ENCODE measurements around the gene MYO1E.

MYO1E gene

DNA sequence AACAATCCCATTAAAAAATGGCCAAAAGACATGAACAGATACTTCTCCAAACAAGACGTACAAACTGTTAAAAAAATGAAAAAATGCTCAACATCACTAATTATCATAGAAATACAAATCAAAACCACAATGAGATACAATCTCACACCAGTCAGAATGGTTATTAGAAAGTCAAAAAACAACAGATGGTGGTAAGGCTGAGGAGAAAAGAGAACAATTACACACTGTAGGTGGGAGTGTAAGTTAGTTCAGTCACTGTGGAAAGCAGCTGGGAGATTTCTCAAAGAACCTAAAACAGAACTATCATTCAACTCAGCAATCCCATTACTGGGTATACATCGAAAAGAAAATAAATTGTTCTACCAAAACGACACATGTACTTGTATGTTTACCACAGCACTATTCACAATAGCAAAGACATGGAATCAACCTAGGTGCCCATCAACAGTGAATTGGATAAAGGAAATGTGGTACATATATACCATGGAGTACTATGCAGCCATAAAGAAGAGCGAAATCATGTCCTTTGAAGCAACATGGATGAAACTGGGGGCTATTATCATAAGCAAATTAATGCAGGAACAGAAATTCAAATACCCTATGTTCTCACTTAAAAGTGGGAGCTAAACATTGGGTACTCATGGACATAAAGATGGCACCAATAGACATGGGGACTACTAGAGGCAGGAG lies 51.5 kb downstream of the MYO1E start:
- DNase-seq, result no peak

DNA sequence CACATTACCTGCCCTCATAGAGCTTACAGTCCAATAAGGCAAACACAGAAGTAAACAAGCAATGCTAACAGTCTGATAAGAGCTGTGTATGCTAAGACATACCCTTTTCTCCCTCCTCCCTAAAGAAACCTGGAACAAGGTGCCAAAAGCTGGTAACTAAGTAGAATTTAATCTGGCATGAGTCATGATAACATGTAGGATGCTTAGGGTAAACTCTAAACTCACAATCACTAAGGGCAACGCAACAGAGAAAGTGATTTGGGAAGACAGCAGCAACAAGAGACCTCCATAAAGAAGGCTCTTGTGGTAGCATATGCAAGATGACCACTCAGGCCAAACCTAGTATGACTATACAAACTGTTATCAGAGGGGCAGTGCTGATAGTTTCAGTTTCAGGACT lies 55.5 kb downstream of the MYO1E start:
- no peak for DNase-seq

DNA sequence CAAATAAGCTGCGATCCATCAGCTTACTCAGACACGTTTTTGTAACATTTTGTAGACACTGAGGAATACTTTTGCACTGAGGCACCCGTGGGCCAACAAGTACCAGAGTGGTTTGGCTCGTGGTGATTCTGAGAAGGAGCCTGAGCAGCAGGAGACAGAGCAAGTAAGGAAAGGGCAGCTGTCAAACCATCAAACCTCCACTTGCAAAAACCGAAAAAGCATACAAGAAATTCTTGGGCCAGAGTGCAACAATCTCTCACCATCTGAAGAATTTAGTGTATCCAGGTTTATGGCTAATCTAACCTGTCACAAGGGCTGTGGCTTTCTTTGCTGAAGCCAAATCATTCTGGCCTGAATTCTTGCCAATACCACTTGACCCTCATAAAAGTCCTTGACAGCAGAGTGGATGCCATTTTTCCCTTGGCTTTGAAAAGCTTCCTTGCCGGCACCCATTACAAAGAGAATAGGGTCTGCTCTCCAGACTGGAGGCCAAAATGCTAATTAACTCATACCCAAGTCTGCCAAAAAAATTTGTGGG lies 56.7 kb downstream of the MYO1E start:
- DNase-seq, result peak in 9 of 58 donors; percentile 5 to 37 (median 20)

DNA sequence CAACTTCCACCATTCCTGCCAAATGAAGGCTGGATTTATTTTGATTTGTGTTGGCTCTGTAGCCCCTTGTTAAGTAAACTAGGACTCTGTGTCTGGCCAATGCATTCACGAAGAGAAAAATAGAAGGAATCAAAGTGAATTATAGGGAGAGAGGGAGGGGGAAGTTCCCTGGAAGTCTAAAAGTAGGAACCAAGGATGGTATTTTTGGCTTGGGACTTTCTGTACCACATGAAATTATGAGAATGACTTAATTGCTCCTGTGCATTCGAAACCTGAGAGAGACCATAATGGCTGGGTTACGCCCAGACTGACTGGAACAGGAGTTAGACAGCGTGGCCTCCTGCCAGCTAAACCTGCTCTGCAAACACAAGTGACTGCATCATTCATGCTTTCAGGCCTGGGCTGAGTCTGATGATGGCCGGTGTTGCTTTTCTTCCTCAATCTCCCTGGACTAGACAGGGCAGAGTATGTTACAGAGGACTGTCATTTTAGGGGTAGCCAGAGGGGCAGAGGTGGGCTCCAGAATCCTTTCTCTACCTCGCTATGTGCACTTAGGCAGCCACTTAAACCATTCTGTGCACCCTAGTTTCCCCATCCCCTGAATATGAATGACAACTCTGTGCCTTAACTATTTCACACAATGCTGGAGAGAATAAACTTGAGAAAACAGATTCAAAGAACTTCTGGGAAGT lies 58.9 kb downstream of the MYO1E start:
- DNase-seq, result peak in 13 of 58 donors; percentile 3 to 64 (median 23)

DNA sequence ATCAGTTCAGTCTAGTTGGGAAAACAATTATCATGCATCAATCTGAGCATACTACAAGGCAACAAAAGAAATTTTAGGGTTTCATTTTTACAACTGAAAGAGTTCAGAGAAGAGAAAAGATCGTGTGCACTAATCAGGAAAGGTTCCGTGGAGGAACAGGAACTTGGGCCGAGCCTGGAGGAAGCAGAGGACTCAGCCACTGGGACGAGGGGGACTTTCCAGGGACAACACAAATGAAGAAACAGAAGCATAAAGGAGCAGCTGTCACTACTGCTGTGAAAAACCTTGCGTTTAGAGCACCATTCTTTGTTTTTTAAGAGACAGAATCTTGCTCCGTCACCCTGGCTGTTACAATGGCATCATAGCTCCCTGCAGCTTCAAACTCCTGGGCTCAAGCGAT lies 60.5 kb downstream of the MYO1E start:
- DNase-seq, result no peak

DNA sequence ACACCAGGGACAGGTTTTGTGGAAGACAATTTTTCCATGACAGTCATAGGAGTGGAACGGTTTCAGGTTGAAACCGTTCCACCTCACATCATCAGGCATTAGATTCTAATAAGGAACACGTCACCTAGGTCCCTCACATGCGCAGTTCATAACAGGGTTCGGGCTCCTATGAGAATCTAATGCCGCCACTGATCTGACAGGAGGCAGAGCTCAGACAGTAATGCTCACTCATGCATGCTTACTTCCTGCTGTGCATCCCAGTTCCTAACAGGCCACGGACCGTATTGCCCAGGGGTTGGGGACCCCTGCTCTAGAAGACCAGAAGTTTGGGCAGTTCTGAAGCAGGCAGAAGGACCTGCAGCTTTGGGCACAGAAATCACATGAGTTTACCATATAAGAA lies 61.5 kb downstream of the MYO1E start:
- DNase-seq, result no peak

DNA sequence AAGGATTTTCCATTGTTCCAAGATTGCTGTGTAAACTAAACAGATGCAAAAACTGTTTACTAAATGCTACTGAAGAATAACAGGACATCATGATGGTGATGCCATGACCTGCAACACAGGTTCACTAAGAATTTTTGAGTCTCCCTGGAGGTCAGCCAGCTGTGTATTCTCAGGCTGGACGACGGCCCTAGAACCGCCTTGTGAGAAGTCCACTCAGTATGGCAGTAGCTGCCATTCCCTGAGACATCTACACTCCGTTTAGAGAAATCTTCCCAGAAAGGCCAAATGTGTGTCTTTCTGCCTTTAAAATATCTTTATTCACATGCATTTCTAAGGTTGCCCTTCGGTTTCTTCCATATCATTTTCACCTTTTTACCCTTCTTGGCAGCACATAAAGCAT lies 63.3 kb downstream of the MYO1E start:
- DNase-seq, result no peak

DNA sequence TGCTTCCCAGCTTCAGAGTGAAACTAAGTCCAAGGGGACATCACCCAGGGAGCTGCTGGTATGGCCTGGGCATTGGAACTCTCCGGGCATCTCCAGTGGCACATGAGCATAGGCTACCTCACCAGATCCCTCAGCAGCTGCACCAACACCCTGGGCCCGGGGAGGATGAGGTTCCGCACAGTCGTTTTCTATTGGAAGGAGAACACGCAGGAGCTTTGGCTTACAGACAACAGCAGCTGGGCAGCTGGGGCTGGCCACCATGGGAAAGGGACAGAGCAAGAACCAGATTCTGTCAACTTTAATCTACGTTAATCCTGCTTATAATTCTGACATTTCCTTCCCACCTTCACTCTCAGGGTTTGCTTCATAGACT lies 65.5 kb downstream of the MYO1E start:
- DNase-seq, result peak in 16 of 58 donors; percentile 11 to 46 (median 33)

DNA sequence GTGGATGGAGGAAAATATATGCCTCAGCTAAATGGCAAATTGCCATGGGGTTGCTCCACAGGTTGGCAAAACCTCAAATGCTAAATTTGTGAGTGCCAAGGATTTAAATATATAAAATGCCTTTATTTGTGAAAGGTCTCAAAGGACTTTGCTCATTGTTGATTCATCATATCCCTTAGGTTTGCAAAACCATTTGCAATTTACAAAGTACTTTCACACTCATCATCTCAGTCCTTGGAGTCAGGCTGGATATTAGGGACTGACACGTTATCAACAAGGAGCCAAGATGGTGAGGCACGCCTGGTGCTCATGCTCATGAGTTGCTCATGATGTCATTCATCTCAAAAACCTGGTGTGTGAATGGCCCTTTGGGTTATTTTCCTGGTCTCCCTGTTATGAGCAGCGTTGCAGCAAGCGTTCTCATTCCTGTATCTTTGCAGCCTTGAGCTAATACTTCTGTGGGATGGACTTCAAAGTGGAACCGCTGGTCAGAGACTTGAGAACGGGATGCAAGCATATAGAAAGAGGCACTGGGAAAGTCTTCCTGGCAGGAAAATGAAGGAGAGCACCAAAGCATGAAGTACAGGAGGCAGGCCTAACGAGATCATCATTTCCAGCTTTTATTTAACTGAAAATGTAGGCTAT lies 66.0 kb downstream of the MYO1E start:
- DNase-seq, result peak in 2 of 58 donors; percentile 17 to 40

DNA sequence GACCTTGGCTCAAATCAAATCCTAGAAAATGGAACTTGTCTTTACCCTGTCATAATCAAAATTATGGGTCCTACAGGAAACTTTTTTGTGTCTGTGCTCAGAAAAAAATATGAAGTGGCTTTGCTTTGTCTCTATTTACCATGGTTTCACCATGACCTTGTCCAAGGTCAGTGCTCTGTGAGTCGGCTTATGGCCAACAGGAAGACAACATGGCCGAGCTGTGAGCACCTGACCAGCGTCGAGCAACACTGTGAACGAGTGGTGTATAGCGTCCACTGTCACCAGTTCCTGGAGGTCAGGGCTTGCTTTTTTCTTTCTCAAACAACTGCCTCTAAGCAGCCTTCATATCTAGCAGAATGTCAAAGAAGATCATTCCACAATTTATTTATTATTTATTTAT lies 67.9 kb downstream of the MYO1E start:
- DNase-seq, result no peak

DNA sequence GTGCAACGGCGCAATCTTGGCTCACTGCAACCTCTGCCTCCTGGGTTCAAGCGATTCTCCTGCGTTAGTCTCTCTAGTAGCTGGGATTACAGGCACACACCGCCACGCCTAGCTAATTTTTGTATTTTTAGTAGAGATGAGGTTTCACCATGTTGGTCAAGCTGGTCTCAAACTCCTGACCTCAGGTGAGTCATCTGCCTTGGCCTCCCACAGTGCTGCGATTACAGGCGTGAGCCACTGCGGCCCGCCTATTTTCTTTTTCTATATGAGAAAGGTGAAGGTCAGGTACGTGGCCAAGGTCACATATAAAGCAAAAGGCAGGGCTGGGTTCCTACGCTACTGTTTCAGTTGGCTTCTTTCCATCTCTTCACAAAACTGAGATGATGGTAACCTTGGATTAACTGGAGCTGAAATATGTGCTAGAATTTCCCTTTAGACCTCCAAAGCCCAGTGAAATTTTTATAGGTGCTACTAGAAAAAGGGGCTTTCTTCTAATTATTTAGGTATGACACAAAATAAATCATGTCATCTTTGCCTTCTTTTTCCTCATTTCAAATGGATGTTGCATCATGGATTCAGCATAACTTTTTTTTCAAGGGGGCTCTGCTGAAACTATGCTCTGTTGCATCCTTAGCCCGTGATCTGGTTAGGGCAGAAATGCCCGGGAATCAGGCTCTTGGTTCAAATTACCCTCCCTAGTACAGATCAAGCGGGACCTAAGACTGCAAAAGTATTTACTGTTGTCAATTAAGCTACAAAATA lies 68.5 kb downstream of the MYO1E start:
- DNase-seq, result no peak

DNA sequence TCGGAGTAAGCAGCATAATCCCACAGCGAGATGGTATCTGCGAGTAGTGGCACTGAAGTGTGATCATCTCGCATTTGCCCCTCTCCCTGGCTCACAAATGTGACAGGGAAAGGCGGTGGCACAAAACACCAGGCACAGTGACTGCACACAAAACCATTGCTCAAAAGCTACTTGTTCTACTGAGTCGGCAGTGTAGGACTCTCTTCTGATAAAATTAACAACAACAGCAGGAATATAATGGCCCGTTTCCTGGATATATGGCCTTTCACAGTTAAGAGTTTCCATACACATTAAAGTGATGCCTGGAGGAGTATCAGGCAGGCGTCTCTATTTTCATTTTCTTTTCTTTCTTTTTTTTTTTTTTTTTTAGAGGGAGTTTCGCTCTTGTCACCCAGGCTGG lies 69.0 kb downstream of the MYO1E start:
- peak in 7 of 58 donors; percentile 11 to 44 (median 27) for DNase-seq

DNA sequence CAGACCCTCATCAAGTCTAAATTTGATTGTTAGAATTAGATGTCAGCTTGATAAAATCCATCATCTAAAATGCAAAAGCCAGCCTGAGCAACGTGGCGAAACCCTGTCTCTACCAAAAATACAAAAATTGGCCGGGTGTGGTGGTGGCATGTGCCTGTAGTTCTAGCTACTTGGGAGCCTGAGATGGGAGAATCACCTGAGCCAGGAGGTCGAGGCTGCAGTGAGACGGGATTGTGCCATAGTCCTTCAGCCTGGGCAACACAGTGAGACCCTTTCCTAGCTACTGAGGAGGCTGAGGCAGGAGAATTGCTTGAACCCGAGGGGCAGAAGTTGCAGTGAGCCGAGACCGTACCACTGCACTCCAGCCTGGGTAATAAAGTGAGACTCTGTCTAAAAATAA lies 69.5 kb downstream of the MYO1E start:
- DNase-seq, result no peak

DNA sequence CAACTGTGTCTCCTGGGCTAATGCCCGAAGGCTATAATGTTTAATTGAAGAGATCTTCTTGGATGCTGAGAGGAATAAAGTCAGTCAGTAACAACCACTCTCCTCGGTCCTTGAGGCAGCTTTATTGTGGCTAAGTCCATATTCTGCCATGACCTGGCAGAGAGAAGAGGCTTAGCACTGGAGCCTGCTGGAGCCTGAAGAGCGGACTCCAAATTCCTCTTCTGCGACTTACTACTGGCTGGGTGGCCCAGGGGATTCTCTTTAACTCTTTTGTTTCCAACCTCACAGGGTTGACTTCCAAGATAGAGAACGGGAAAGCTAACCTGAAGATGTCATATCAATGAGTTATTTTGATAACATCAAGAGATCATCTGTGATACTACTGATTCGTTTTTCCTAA lies 71.1 kb downstream of the MYO1E start:
- DNase-seq, result no peak

DNA sequence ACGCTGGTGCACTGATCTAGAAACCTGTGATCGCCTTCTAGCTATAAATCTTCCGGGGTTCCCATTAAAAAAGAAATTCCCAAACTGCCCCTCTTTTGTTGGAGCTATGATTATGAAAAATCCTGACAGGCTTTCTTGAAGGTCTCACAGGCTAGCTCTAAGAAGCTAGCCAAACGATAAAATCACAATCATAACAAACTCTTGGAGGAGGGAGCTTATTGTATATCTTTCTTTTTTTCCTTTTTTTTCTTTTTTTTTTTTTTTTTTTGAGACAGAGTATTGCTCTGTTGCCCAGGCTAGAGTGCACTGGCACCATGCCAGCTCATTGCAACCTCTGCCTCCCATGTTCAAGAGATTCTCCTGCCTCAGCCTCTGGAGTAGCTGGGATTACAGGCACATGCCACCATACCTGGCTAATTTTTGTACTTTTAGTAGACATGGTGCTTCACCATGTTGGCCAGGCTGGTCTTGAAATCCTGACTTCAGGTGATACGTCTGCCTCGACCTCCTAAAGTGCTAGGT lies 72.0 kb downstream of the MYO1E start:
- DNase-seq, result no peak

DNA sequence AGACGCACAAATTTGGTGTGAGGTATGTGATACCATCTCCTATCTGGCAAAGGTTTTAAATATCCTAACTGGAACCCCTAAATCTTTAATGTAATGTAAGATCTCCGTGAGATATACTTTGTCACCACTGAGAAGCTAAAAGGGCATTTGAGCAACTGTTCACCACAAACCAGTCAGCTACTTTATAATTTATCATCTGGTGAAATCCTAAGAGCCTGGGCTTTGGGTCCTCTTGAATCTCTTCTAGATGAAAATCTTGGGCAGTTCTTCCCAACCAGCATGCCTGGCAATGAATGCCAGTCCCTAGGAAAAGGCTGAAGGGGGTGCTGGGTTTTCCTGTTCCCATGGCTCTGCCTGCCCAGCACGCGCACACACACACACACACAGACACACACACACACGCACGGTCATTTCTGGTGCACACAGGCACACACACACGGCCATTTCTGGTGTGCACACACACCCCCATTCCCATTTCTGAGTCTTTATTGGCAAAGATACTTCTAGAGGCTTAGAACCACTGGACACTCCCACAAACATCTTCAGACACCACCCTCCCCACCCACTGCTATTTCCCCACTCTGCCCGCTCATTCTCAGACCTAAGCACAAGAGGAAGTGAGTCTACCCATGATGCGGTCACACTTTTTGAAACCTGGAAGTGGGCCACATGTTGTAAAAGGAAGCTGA lies 72.6 kb downstream of the MYO1E start:
- peak in 26 of 58 donors; percentile 8 to 70 (median 27) for DNase-seq

DNA sequence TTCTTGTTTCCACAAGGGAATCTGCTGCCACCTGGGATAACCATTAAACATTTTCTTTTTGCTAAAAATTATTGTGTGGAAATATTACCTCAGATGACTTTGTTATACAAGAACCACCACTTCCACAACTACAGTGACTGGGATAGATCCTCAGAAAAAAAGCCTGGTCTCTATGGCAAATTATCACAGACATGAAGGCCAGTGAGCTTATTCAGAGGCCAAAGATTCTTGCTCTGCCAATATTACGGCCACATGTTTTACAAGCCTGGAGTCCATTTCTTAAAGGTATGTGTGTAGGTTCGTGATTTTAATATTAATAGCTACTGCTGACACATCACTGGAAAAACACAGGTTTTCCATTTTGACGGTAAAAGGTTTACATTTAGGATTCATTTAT lies 73.8 kb downstream of the MYO1E start:
- no peak for DNase-seq

DNA sequence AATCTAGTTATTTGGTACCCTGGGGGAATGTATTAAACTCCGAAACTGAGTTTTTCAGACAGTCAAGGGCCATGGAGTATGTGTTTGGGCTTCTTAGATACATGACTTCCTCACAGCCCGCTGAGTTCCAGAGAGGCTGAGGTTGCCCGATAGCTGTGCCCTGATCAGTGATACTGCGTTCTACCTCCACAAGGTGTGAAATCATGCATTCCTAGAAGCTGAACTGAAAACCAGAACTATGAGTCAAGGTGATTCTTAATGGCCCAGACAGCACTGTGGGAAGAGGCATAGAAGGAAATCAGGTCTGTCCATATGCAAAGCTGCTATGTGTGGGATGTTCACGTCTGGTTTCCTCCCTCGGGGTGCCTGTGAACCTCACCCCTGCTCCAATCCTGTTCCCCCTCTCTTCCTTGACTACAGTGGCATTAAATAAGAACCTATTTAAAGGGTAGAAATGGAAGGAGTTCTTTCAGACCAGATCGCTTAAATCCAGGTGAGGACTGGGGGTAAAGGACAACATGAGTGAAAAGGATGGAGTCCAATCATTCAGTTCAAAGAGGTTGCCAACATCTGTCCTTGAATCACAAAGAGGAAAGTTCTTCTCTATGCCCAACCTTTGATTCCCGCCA lies 74.3 kb downstream of the MYO1E start:
- no peak for DNase-seq

DNA sequence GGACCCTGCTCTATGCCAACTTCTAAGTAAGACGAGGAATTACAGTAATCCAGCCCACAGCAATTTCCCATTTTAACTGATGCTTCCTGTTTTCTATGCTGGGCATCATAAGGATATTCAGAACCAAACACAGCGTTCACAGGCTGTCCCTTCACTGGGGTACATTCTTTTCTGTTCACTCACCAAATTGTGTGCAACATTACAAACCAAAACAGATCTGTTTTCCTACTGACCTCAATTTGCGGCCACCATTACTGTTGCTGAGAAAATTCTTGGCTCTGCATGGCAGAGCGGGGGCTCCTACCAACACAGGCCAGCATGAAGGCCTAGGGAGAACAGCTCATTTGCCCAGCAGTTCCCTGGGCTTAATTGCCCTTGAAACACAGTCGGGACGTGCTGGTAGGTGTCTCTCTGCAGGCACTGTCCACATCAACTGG lies 76.5 kb downstream of the MYO1E start:
- DNase-seq, result peak in 6 of 58 donors; percentile 7 to 39 (median 23)
